Gastrocnemius medialis (tissue), 4 donors: ENCODE data around the gene FOXC2.

Source experiments
- CTCF ChIP-seq, 5 experiments: fragments of 450-650 bp in 3 of 5; fragments of 200-600 bp in 2 of 5; sonication (generic) in 2 of 5; IDR thresholded peaks in 4 of 5; conservative IDR thresholded peaks in 1 of 5; 1 replicate in 4 of 5; 2 replicates in 1 of 5; pipeline ENCODE4 v1.5.1; 2016 to 2019; ENCODE audit warnings: antibody characterized with exemption in 5 of 5, mild to moderate bottlenecking in 3 of 5, moderate library complexity in 3 of 5
- POLR2A ChIP-seq, 2 donors: fragments of 450-650 bp; IDR thresholded peaks; one replicate each; pipeline ENCODE4 v1.6.1; 2017; ENCODE audit warnings: antibody characterized with exemption in 2 of 2, mild to moderate bottlenecking in 2 of 2, moderate library complexity in 2 of 2

GRCh38 chr16:86566601-86566965 is at the start of gene FOXC2:
- TF ChIP-seq CTCF (IDR thresholded peaks at IDR 0.05 in 4 of 5, conservative IDR thresholded peaks at IDR 0.05 in 1 of 5) (no peak), POLR2A (IDR thresholded peaks at IDR 0.05) (peak in 1 of 2 donors; percentile 39)
